ENCODE measurements around the gene INPP5A. TPM values are rescaled to one million over a fixed set of nuclear protein-coding genes. Genes with fewer than 3 reads are reported as not detected.
"Not testable (repeated sequence)": the region's sequence is repeated elsewhere in the genome, so short reads cannot be mapped to it uniquely, and the experiment has no call there.

Gene INPP5A
- total RNA-seq, 2 donors from 2014 or later: 9.2 to 14.5 TPM

GRCh38 chr10:132793213-132793612 lies 255.6 kb downstream of the INPP5A start:
- ATAC-seq (no peak), DNase-seq (no peak)
- Histone ChIP-seq H3K9me3 (no peaks in the 10 kb centered on the region), H3K4me1 (peaks cover 6% of the 10 kb centered on the region), H3K36me3 (replicated peaks in 1 of 2; ENCODE audit: insufficient read depth in 1 of 2, low read depth in 2 of 2) (no peaks in the 10 kb centered on the region), H3K27me3 (peaks cover 0 to 15% of the 10 kb centered on the region in 2 donors), H3K27ac (no peak overlapping the region), H3K4me3 (no peak overlapping the region)
- intact Hi-C loops (cut with DNase I): no loop called here
- TF ChIP-seq POLR2A (IDR thresholded peaks at IDR 0.05): no peak
- TF ChIP-seq, protein P1, sequence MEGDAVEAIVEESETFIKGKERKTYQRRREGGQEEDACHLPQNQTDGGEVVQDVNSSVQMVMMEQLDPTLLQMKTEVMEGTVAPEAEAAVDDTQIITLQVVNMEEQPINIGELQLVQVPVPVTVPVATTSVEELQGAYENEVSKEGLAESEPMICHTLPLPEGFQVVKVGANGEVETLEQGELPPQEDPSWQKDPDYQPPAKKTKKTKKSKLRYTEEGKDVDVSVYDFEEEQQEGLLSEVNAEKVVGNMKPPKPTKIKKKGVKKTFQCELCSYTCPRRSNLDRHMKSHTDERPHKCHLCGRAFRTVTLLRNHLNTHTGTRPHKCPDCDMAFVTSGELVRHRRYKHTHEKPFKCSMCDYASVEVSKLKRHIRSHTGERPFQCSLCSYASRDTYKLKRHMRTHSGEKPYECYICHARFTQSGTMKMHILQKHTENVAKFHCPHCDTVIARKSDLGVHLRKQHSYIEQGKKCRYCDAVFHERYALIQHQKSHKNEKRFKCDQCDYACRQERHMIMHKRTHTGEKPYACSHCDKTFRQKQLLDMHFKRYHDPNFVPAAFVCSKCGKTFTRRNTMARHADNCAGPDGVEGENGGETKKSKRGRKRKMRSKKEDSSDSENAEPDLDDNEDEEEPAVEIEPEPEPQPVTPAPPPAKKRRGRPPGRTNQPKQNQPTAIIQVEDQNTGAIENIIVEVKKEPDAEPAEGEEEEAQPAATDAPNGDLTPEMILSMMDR (IDR thresholded peaks at IDR 0.05): no peak
- WGBS, 2 donors: 84% methylated on average over 9 of the region's 9 CpGs; no CpG with 5 or more reads in 1 of the 2 donors

DNA sequence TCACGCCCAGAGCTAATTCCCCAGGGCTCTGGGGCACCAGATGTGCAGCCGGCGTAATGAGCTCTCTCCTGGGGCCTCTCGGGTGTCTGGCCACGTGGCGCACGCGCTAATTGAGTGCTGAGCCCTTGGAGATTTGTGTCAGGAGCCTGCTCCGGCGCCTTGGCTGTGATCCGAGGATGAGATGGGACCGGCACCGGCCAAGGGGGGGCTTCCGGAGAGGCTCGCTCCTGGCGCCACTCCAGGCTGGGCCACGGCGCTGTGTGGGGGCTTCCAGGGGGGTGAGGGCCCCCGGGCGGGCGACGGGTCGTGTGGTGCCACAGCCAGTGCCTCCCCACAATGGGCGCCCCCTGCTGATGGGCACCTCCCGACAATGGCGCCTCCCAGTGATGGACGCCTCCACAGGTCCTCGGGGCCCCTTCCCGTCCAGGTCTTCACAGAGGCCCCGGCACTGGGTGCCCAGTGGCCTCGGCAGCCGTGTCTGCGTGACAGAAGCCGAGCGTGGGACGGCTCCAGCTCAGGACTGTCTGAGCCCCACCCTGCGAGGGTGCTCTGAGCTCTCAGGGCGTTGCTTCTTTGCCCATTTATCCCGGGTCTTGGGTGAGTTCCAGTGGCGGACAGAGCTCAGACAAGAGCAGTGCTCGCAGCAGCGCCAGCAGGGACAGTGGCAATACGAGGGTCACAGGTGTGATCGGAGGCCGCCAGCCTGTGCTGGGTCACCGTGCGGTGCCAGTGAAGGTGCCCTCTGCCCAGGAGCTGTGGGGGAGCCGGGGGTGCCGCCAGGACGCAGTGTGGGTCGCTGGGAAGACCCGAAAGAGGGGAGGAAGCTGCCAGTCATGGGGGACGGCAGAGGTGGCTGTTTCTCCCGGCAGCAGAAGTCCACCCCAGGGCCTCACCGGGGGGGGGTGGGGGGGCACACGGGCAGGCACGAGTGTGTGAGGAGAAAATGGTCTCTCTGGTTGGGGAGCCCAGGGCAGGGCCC lies 256.6 kb downstream of the INPP5A start:
- no peak overlapping the region for H3K4me3 ChIP-seq
- no peak for TF ChIP-seq POLR2A (IDR thresholded peaks at IDR 0.05)
- TF ChIP-seq, protein P1 (IDR thresholded peaks at IDR 0.05): no peak
- H3K36me3 ChIP-seq (replicated peaks in 1 of 2; ENCODE audit: insufficient read depth in 1 of 2, low read depth in 2 of 2): no peaks in the 10 kb centered on the region
- no peaks in the 10 kb centered on the region for H3K9me3 ChIP-seq
- DNase-seq: peak in 1 of 4 donors; percentile 10
- intact Hi-C loops (cut with DNase I): no loop called here
- peaks cover 0 to 6% of the 10 kb centered on the region in 2 donors for H3K27me3 ChIP-seq
- 57 to 68% methylated on average over 6 to 54 of the region's 57 CpGs for whole genome bisulfite sequencing, 2 donors
- H3K27ac ChIP-seq: no peak overlapping the region
- H3K4me1 ChIP-seq: no peaks in the 10 kb centered on the region
- ATAC-seq: no peak

DNA sequence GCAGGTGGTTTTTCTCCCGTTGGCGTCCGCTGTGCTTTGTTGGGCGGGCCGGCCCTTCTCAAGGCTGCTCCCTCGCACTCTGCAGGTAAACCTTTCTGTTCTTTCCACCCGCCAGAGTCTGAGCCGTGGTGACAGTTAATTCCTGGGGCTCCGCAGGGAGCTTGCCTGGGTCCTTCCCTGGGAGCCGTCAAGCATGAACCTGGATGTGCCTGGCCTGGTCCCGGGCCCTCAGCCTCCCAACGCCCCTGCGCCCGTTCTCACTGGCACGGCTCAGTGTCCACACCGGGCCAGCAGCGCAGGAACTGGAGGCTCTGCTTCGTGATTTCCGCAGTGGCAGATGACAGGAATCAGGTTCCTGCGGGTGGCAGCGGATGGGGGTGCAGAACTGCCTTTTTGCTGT lies 259.3 kb downstream of the INPP5A start:
- no peak for ATAC-seq
- TF ChIP-seq, protein P1 (IDR thresholded peaks at IDR 0.05): no peak
- TF ChIP-seq POLR2A (IDR thresholded peaks at IDR 0.05): no peak
- Histone ChIP-seq H3K36me3 (replicated peaks in 1 of 2; ENCODE audit: insufficient read depth in 1 of 2, low read depth in 2 of 2) (no peaks in the 10 kb centered on the region), H3K4me1 (no peaks in the 10 kb centered on the region), H3K9me3 (no peaks in the 10 kb centered on the region), H3K27ac (no peak overlapping the region), H3K4me3 (no peak overlapping the region), H3K27me3 (no peaks in the 10 kb centered on the region)
- no peak for DNase-seq
- WGBS, 2 donors: 55 to 61% methylated on average over 15 to 21 of the region's 21 CpGs
- intact Hi-C loops (cut with DNase I): no loop called here

GRCh38 chr10:132797986-132798385 lies 260.4 kb downstream of the INPP5A start:
- ATAC-seq; H3K4me1 ChIP-seq; H3K27ac ChIP-seq; H3K9me3 ChIP-seq; intact Hi-C loops (cut with DNase I); H3K27me3 ChIP-seq; H3K4me3 ChIP-seq; H3K36me3 ChIP-seq (replicated peaks in 1 of 2; ENCODE audit: insufficient read depth in 1 of 2, low read depth in 2 of 2); DNase-seq: not testable (repeated sequence)
- WGBS, 2 donors: 85 to 88% methylated on average over 22 to 30 of the region's 32 CpGs

DNA sequence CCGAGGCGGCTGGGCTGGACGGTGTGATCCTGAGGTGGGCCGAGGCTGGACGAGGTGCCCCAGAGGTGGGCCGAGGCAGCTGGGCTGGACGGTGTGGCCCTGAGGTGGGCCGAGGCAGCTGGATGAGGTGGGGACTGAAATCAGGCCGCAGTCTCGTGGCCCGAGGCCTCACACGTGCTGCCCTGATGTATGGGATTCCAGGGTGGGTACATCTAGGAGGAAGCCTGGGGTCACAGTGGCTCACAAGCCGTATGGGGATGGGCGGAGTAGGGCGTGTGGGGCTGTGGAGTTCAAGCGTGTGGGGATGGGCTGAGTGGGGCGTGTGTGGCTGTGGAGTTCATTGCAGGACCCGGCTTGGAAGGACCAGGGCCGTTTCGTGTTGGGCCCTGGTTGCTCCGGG lies 260.8 kb downstream of the INPP5A start:
- ATAC-seq: no peak
- TF ChIP-seq, protein P1 (IDR thresholded peaks at IDR 0.05): no peak
- no peak for TF ChIP-seq POLR2A (IDR thresholded peaks at IDR 0.05)
- Histone ChIP-seq H3K27me3 (no peaks in the 10 kb centered on the region), H3K27ac (no peak overlapping the region), H3K4me1 (no peaks in the 10 kb centered on the region), H3K4me3 (no peak overlapping the region), H3K36me3 (replicated peaks in 1 of 2; ENCODE audit: insufficient read depth in 1 of 2, low read depth in 2 of 2) (no peaks in the 10 kb centered on the region), H3K9me3 (no peaks in the 10 kb centered on the region)
- DNase-seq: no peak
- WGBS, 2 donors: 74 to 87% methylated on average over 18 to 20 of the region's 21 CpGs
- intact Hi-C loops (cut with DNase I): no loop called here
